ENCODE results near the gene GPR4.
"Not testable (repeated sequence)": the region's sequence is repeated elsewhere in the genome, so short reads cannot be mapped to it uniquely, and the experiment has no call there.

Gene GPR4

DNA sequence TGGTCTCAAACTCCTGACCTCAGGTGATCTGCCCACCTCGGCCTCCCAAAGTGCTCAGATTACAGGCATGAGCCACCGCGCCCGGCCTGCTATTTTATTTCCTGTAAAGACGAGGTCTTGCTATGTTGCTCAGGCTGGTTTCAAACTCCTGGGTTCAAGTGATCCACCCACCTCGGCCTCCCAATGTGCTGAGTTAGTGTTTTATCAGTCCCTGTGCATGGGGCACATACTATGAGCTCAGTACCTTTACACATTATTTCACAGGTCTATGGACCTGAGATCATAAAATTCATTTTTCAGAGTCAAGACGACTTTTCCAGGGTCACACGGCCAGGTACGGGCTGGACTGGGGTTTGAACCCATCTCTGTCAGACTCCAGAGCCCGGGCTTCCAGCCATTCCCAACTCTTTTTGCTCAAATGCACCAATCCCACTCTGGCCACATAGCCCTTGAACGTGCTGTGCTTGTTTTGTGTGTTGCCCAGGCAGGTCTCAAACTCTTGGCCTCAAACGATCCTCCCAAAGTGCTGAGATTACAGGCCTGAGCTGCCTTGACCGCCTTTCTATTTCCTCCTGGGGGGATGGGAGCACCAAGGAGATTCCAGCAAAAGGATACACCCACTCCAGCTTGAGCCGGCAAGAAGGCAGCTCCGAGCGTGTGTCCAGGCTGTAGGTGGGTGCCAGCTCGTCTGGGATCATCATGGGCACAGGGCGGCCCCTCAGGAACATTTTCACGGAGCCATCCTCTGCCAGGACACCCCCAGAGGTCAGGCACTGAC is 36.1 kb upstream of the GPR4 start:
- peak overlapping the region; percentile 71 for H3K4me3 ChIP-seq (ENCODE audit: low read length)
- no peak for DNase-seq (ENCODE audit: low read depth)
- no peak for TF ChIP-seq CTCF (conservative IDR thresholded peaks at IDR 0.05; ENCODE audit: low read depth, low read length)

DNA sequence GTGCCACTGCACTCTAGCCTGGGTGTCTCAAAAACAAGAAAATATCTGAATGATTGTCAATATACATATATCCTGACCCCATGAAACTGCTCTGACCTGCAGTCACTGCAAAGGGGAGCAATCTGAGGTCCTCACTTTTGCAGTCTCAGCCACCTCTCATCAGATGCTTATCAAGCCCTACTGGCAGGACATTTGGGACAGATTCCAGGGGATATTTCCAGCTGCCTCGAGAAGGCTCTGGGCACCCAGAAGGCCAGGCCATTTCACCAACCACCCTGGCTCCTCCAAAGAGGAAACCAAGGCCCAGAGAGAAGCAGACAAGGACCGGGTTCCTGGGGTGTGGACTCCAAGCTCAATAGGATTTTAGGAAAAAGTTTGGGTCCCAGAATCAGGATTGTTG is 34.9 kb upstream of the GPR4 start:
- H3K4me3 ChIP-seq (ENCODE audit: low read length) = no peak overlapping the region
- DNase-seq (ENCODE audit: low read depth) = no peak
- TF ChIP-seq CTCF (conservative IDR thresholded peaks at IDR 0.05; ENCODE audit: low read depth, low read length) = no peak

GRCh38 chr19:45636275-45636674 is 34.3 kb upstream of the GPR4 start:
- DNase-seq (ENCODE audit: low read depth) = no peak
- H3K4me3 ChIP-seq (ENCODE audit: low read length) = no peak overlapping the region
- TF ChIP-seq CTCF (conservative IDR thresholded peaks at IDR 0.05; ENCODE audit: low read depth, low read length) = no peak

DNA sequence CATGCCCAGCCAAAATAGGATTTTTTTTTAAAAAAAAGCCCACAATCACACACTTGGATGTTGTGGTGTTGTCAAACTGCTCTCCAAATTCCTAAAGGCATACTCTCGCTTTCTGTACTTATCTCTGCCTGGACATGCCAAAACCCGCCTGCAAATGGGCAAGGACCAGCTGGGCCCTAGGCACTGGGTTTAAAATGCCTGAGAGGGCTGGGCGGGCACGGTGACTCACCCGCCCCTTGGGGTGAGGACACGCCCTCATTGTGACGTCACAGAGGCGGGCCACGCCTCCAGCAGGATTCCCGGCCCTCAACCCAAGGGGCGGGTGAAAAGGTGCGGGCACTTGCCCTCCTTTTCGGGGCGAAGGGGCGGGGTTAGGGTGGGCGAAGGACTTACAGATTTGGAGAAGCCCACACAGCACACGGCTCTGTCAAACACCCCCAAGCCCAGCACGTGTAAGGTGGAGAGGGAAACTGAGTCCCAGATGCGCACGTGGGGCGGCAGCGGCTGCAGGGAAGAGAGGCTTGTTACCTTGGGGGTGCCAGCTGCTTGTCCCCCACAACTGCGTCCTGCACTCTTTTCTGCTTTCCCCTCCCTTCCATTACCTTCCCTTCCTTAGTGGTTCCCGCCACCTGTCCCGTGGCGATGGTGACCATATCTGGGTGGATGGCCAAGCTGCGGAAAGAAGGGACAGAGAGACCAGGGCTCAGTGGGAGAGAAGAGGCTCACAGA is 30.6 kb upstream of the GPR4 start:
- DNase-seq (ENCODE audit: low read depth) = peak; percentile 66
- no peak for TF ChIP-seq CTCF (conservative IDR thresholded peaks at IDR 0.05; ENCODE audit: low read depth, low read length)
- H3K4me3 ChIP-seq (ENCODE audit: low read length) = no peak overlapping the region

GRCh38 chr19:45630463-45630862 is 28.5 kb upstream of the GPR4 start:
- TF ChIP-seq CTCF (conservative IDR thresholded peaks at IDR 0.05; ENCODE audit: low read depth, low read length) = no peak

DNA sequence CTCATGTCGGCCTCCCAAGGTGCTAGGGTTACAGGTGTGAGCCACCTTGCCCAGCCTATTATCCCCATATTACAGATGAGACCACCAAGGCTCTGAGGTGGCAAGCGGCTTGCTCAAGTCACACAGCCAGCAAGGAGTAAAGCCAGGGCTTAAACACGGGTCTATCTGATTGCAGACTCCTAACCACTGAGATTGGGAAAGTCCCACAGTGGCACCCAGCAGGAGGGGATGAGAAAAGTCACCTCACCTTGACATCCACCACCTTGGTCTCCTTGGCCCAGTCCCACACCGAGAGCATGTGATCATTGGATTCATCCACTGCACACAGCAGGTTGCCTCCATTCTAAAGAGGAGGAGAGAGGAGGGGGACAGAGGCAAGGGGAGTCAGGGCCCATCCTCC is 27.7 kb upstream of the GPR4 start:
- no peak for DNase-seq (ENCODE audit: low read depth)
- no peak overlapping the region for H3K4me3 ChIP-seq (ENCODE audit: low read length)
- TF ChIP-seq CTCF (conservative IDR thresholded peaks at IDR 0.05; ENCODE audit: low read depth, low read length) = no peak

More at GRCh38 chr19:45630463-45630862, 28.5 kb upstream of the GPR4 start:
- no peak overlapping the region for H3K4me3 ChIP-seq (ENCODE audit: low read length)
- DNase-seq (ENCODE audit: low read depth) = peak; percentile 54

DNA sequence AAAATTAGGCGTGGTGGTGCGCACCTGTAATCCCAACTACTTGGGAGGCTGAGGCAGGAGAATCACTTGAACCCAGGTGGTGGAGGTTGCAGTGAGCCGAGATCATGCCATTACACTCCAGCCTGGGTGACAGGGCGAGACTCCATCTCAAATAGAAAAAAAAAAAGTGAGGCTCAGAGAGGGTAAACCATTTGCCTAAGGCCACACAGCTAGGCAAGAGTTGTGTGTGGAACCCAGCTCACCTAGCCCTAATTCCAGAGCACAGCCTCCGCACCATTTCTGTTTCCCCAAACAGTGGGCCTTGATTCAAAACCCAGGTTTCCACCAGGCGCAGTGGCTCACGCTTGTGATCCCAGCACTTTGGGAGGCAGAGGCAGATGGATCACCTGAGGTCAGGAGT is 26.2 kb upstream of the GPR4 start:
- H3K4me3 ChIP-seq (ENCODE audit: low read length); DNase-seq (ENCODE audit: low read depth): not testable (repeated sequence)

Measured in retinal pigment epithelial cell (primary cell).